ENCODE measurements around the gene MCF2L. TPM values are rescaled to one million over a fixed set of nuclear protein-coding genes. Genes with fewer than 3 reads are reported as not detected.
A peak's percentile ranks its signal among the peaks of the same experiment; 100 is the strongest.
"Not testable (repeated sequence)": the region's sequence is repeated elsewhere in the genome, so short reads cannot be mapped to it uniquely, and the experiment has no call there.

The MCF2L gene
- total RNA-seq, 6 experiments from 2014 or later, result 9.6 to 18.4 (median 11.7) TPM

DNA sequence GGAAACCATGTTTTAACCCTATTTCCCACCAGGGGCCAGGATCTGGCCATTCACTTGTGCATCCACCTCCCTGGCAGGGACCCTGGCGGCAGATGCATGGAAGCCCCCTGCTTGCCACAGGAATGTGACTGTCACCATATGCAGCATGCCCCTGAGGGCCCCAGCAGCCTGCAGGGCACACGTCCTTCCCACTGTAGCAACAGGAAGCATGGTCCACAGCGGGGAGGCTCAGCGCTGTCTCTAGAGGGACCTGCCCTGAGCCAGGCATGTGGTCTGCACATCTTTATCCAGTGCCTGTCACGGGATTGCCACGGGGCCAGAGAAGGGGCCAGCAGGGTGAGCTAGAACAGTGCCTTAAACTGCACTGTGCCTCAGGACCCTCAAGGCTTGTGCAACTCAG, 34.9 kb upstream of the MCF2L start:
- Histone ChIP-seq H3K36me3 (no peaks in the 10 kb centered on the region), H3K4me3 (no peak overlapping the region), H3K4me1 (peaks cover 0 to 7% (median 3%) of the 10 kb centered on the region in 4 donors), H3K27me3 (no peaks in the 10 kb centered on the region), H3K27ac (no peak overlapping the region), H3K9me3 (no peaks in the 10 kb centered on the region)
- TF ChIP-seq POLR2A (IDR thresholded peaks at IDR 0.05), result no peak
- TF ChIP-seq, protein P1, sequence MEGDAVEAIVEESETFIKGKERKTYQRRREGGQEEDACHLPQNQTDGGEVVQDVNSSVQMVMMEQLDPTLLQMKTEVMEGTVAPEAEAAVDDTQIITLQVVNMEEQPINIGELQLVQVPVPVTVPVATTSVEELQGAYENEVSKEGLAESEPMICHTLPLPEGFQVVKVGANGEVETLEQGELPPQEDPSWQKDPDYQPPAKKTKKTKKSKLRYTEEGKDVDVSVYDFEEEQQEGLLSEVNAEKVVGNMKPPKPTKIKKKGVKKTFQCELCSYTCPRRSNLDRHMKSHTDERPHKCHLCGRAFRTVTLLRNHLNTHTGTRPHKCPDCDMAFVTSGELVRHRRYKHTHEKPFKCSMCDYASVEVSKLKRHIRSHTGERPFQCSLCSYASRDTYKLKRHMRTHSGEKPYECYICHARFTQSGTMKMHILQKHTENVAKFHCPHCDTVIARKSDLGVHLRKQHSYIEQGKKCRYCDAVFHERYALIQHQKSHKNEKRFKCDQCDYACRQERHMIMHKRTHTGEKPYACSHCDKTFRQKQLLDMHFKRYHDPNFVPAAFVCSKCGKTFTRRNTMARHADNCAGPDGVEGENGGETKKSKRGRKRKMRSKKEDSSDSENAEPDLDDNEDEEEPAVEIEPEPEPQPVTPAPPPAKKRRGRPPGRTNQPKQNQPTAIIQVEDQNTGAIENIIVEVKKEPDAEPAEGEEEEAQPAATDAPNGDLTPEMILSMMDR (IDR thresholded peaks at IDR 0.05), result no peak
- no peak for DNase-seq
- ATAC-seq, result no peak
- 80% methylated on average over 1 of the region's 6 CpGs for WGBS (ENCODE audit: insufficient coverage, low coverage, low lambda C conversion rate, missing lambda C conversion rate)
- intact Hi-C loops (cut with DNase I), result no loop called here

DNA sequence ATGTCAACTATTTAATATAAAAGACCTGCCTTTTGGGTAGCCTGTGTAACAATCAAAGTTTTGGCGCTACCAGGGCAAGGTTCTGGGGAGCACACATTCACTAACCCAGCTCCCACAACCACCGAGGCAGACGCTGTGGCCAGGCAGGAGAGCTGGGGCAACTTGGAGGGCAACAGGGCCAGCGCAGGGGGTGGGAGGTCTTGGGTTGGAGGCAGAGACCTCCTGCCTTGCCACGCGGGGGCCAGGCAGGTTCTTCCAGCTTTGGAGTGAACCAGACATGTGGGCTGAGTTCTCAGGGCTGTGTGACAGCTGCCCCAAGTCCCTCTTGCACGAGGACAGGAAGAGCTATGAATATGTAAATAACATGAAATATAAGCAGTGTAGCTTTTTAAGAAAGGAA, 30.3 kb upstream of the MCF2L start:
- intact Hi-C loops (cut with DNase I), result no loop called here
- Histone ChIP-seq H3K4me3 (no peak overlapping the region), H3K9me3 (no peaks in the 10 kb centered on the region), H3K36me3 (no peaks in the 10 kb centered on the region), H3K27me3 (no peaks in the 10 kb centered on the region), H3K27ac (no peak overlapping the region), H3K4me1 (peaks cover 0 to 4% (median 0%) of the 10 kb centered on the region in 4 donors)
- ATAC-seq, result no peak
- peak in 1 of 3 donors; percentile 42 for DNase-seq
- TF ChIP-seq, protein P1 (IDR thresholded peaks at IDR 0.05), result no peak
- 67% methylated on average over 5 of the region's 7 CpGs for WGBS (ENCODE audit: insufficient coverage, low coverage, low lambda C conversion rate, missing lambda C conversion rate)

DNA sequence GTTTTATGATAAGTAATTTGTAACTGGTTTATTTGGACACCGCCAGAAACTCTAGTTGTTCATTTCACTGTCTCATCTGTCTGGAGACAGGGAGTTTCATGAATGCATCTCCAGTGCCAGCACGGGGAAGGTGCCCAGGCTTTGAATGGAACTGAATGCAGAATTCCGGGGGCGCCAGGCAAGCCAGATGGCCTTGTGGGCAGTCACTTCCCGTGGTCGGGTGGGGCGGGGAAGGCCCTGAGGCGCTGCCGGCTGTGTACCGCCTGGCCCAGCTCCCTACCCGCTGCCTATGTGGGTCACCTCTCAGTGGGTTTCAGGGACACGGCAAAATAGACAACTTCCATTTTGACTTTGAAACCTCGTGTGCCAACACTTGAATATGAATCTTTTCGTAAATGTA, 28.8 kb upstream of the MCF2L start:
- peaks cover 0 to 4% (median 0%) of the 10 kb centered on the region in 4 donors for H3K4me1 ChIP-seq
- TF ChIP-seq, protein P1 (IDR thresholded peaks at IDR 0.05), result no peak
- no peak for TF ChIP-seq POLR2A (IDR thresholded peaks at IDR 0.05)
- intact Hi-C loops (cut with DNase I), result loop anchor here (5.0 kb wide), 1 partner anchor 92 kb away; no protein-coding TSS in a partner anchor
- ATAC-seq, result no peak
- H3K27me3 ChIP-seq, result no peaks in the 10 kb centered on the region
- no peak overlapping the region for H3K27ac ChIP-seq
- H3K4me3 ChIP-seq, result no peak overlapping the region
- H3K36me3 ChIP-seq, result no peaks in the 10 kb centered on the region
- WGBS (ENCODE audit: insufficient coverage, low coverage, low lambda C conversion rate, missing lambda C conversion rate), result 39% methylated on average over 13 of the region's 14 CpGs
- DNase-seq, result peak in 1 of 3 donors; percentile 39
- H3K9me3 ChIP-seq, result no peaks in the 10 kb centered on the region

DNA sequence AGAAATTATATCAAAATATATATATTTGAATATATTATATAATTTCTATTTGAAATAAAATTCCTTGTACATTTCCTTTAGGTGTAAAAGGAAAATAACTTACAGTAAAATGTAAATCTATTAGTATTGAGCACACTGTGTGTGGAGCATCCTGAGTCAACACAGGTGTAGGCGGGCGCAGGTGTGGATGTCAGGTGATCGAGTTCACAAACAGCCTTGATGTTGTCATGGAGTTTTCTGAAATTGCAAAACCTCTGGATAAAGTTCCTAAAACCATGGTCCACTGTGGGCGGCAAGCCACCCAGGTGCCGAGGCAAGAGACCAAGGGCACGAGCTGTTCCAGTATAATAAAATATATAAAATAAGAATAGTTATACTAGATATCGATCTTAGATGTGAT, 27.7 kb upstream of the MCF2L start:
- H3K27ac ChIP-seq, result no peak overlapping the region
- H3K4me1 ChIP-seq, result peaks cover 0 to 4% (median 0%) of the 10 kb centered on the region in 4 donors
- H3K4me3 ChIP-seq, result no peak overlapping the region
- no peak for ATAC-seq
- DNase-seq, result peak in 1 of 3 donors; percentile 36
- H3K27me3 ChIP-seq, result no peaks in the 10 kb centered on the region
- 33% methylated on average over 7 of the region's 7 CpGs for WGBS (ENCODE audit: insufficient coverage, low coverage, low lambda C conversion rate, missing lambda C conversion rate)
- no peaks in the 10 kb centered on the region for H3K36me3 ChIP-seq
- H3K9me3 ChIP-seq, result no peaks in the 10 kb centered on the region
- no peak for TF ChIP-seq POLR2A (IDR thresholded peaks at IDR 0.05)
- TF ChIP-seq, protein P1 (IDR thresholded peaks at IDR 0.05), result no peak
- intact Hi-C loops (cut with DNase I), result loop anchor here (5.0 kb wide), 1 partner anchor 91 kb away; no protein-coding TSS in a partner anchor

DNA sequence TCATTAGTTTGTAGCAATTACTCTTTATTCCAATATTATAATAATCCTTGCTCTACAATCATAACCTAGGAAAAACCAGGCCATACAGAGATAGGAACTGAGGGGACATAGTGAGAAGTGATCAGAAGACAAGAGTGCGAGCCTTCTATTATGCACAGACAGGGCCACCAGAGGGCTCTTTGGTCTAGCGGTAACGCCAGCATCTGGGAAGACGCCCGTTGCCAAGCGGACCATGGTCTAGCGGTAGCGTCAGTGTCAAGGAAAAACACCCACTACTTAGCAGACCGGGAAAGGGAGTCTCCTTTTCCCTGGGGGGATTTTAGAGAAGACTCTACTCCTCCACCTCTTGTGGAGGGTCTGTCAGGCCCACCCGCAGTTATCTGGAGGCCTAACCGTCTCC, 27.2 kb upstream of the MCF2L start:
- H3K4me1 ChIP-seq, H3K4me3 ChIP-seq, ATAC-seq, H3K36me3 ChIP-seq, H3K27me3 ChIP-seq, H3K9me3 ChIP-seq, H3K27ac ChIP-seq: not testable (repeated sequence)
- WGBS (ENCODE audit: insufficient coverage, low coverage, low lambda C conversion rate, missing lambda C conversion rate), result 86% methylated on average over 3 of the region's 11 CpGs
- intact Hi-C loops (cut with DNase I), result loop anchor here (5.0 kb wide), 1 partner anchor 91 kb away; no protein-coding TSS in a partner anchor
- peak in 1 of 3 donors; percentile 56 for DNase-seq
- TF ChIP-seq, protein P1 (IDR thresholded peaks at IDR 0.05), result peak in 1 of 4 donors; percentile 29
